GM21423 (cell line): ENCODE data around the gene DGKQ.

Experiments
- ATAC-seq: cut with Tn5 transposase; IDR thresholded peaks from one replicate; pipeline ENCODE4 v1.9.1; 2021; ENCODE audit warnings: mild to moderate bottlenecking, moderate library complexity; ENCODE audit not compliant: unreplicated experiment

DGKQ gene

DNA sequence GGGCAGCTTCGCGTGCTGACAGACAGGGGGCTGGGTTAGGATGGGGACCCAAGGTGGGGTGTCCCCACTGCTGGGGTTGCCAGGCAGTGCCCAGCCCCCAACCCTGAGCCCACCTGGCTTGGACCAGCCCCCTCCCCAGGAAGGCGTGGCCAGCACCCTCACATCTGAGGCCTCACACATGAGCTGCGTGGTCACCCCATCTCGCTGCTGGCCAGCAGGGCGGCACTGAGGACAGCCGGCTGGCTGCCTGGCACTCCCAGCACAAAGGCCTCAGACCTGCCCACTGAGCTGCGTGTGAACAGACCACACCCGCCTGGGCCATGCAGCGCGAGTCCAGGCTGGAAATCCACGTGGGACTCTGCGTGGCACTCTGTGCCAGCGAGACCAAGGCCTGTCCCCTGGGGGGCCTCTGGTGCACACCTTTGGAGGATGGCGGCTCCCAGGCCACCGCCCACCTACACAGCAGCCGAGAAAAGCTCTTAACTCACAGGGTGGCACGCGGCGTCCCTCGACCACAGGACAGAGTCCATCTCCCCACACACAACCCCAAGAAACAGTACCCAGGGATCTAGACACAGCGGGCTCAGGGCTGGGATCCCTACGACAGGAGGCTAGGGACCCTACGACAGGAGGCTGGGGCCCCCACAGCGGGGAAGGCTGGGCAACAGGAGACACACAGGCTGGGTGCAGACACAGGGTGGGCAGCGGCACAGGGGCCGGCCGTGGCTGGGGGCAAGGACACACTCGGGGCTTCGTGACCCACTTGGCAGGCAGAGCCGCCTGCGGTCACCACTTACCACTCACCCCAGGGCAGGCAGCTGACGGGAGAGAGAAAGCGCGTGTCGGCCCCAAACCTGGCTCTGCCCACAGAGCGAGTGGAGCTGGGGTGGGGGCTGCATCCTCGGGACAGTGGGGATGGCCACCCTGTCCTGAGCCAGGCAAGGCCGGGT is 9.8 kb downstream of the DGKQ start:
- ATAC-seq, result no peak

DNA sequence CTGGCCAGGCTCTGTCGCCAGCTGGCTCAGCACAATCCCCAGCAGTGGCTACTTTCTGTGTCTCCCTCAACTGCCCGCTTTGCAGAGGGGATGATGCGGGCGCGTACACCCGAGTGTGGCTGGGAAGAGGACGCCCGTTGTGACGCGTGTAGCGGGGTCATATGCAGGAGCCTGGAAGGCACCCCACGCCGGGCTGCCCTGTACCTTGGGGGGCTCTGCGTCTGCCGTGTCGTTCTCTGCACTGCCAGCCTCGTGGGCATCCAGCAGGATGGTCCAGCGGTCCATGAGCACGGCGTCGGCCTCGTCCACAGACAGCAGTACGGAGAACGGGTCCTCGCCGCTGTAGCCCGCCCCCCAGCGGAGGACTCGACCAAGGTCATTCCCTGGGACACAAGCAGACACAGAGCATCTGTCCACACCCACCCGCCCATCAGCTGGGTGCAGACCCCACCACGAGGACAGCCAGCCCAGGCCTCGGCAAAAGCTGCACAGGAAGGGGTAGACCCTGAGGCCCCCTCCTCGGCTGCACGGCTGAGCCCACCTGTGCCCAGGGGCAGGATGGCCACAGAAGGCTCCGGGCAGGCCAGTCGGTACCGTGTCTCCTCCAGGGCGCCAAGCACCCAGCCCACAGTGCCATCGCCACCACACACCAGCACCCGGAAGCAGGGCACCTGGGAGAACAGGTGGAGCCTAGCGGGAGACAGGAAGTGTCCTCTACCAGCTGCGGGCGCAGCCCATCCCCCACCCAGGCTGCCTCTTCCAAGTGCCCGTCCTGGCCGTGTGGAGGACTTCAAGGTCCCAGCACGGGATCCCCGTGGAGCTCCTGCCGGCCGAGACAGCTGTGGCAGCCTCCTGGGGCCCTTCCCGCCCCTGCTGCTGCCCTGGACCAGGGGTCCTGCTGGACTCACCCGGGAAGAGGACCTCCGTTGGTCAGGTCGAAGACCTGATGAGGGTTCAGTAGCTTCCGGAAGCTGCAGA is 10.8 kb downstream of the DGKQ start:
- ATAC-seq, result no peak

DNA sequence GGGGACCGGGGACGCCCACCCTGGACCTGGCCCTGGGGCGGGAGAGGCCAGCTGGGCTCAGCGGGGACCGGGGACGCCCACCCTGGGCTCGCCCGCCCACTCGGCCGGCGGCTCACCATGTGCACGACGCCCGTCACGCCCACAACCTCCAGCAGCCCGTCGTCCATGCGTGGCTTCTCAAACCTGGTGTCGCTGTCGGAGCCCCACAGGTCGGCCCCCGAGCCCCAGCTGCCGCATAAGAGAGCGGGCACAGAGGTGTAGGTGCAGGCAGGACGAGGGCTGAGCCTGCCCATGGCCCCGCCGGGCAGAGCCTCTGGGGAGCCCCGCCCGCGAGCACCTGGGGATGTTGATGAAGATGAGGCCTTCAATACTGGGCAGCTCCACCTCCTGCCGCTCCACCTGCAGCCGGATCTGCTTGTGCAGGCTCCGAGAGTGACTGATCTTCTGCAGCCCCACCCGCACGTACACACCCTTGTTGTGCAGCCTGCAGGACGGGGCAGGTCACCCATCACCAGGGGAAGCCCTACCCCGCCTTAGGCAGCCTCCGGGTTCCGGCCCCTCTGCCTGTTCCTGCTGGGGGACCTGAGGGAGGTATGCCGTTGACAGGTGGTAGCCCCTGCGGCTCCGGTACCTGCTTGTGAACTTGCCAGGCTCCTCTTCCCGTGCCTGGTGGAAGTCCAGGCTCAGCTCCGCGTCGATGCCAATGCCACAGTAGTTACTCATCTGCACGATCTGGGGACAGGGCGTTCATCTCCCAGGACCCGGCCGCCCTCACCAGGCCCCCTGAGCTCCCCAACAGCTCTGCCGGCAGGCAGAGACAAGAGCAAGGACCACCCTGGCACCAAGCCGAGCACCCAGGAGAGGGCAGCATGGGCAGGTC is 11.8 kb downstream of the DGKQ start:
- ATAC-seq, result no peak

DNA sequence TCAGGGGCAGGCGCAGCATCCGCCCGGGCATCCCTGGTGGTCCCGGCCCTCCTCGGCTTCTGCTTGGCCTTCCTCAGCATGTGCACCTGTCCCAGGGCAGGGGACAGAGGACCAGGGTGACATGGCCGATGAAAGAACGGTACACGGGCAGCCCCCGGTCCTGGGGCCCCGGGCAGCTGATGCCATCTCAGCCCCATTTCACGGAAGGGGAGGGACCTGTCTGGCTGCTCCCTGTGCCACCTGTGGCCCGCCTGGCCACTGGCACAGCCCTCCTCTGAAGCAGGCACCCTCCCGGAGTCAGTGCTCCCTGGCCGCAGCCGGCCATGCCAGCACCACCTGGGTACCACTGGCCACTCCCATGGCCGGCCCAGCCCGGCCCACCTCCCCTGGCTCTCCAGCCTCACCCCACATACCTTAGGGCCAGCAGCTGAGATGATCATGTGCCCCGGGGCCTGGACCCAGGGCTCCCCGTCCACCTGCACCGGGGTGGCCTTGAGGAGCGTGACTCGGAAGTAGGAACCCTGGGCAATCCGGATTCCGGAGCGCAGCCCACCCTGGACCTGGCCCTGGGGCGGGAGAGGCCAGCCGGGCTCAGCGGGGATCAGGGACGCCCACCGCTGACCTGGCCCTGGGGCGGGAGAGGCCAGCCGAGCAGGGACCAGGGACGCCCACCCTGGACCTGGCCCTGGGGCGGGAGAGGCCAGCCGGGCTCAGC is 12.6 kb downstream of the DGKQ start:
- no peak for ATAC-seq

DNA sequence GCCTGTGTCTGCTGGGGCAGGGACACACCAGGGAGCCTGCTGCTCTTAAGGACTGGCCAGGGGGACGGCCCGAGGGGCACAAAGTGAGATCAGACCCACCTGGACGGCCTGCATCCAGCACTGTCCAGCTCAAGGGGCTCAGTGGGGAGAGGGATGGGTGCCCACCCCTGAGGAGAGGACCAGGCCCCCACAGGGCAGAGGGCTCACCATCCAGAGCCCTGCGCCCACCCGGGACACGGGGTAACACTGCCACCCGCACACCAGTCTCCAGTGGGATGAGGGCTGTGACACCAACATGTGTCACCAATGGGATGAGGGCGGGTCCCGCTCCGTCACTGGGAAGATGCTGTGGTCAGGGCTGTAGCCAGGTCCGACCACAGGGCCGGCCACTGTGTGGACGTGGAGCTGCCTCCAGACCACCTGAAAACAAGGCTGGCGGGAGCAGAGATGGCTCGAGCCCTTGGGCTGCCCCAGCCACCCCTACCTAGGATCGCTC is 13.2 kb downstream of the DGKQ start:
- ATAC-seq, result no peak

DNA sequence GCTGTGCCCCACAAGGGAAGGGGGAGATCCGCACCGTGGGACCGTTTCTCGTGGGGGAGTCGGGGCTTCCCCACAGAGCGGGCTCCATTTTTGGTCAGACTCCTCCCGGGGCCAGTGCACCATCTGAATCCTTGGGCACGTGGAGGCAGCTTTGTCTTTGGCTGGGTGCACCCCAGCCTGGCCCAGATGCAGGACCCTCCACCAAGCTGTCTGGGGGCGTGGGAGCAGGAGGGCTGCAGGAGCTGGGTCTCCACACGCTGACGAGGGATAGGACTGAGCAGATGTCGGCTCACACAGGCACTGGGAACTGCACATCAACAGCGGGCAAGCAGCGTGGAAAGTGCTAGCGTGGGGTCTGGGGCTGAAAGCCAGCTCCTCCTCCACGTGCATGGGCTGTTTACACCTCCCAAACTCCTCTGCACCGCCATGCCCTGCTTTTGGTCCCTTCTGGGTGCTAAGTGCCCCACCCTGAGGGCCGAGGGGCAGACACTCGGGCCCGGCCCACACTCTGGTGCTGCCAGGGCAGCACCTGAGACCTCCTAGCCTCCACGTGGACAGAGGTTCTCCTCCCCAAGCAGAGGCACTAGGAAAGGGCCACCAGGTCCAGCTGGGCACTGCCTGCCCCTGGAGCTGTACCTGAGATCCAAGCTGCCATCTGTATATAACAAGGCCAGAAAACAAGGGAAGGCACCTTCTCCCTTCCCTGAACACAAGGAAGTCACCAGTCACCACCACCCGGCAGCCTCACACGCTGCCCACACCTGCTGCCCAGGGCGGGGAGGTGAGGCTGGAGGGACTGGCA is 13.8 kb downstream of the DGKQ start:
- no peak for ATAC-seq

DNA sequence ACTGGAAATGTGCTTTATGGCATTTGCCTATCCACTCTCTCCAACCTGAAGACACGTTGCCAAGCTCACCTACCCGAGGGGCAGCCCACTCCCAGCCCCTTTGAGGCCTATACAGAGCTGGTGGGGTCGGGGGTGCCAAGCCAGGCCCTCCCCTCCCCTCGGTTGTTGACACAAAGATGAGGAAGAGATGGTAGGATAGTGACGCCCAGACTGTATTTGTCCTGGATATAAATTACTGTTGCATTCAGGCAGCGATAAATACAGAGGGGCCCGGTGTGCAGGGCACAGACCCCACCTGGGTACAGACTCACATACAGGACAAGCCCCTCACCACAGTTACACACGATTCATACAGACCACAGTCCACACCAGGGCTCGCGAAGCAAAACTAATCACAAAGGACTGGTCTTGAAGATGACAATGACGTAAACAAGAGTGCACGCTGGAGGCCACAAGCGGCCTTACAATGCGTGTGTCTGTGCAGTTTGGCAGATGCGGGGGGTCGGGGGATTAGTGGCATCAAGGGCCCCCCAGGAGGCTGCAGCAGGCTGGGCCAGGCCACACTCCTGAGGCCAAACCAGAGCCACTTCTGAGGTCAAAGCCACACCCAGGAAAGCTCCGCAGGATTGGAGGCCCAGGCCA is 14.6 kb downstream of the DGKQ start:
- ATAC-seq, result no peak

DNA sequence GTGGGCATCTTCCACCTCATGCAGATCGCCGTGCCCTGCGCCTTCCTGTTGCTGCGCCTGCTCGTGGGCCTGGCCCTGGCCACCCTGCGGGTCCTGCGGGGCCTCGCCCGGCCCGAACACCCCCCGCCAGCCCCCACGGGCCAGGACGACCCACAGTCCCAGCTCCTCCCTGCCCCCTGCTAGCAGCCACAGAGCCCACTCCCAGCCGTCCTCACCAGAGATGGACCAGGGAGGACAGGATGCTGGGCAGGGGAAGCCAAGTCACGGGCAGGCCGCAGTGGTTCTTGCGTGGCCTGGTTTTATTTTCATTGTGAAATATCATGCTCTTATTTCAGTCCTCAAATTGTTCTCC is 15.1 kb downstream of the DGKQ start:
- ATAC-seq, result no peak

DNA sequence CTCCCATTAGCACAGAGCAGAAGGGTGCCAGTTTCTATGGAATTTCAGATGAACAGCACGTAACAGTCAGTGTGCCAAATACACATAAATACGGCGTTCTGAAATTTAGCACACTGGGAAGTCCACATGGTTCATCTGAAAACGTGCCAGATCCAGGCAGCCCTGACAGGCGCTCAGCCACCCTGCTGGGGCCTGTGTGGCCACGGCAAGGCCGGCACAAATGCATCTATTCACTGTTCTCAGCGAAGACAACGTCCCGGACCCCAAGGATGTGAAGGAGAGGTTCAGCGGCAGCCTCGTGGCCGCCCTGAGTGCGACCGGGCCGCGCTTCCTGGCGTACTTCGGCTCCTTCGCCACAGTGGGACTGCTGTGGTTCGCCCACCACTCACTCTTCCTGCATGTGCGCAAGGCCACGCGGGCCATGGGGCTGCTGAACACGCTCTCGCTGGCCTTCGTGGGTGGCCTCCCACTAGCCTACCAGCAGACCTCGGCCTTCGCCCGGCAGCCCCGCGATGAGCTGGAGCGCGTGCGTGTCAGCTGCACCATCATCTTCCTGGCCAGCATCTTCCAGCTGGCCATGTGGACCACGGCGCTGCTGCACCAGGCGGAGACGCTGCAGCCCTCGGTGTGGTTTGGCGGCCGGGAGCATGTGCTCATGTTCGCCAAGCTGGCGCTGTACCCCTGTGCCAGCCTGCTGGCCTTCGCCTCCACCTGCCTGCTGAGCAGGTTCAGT is 15.6 kb downstream of the DGKQ start:
- ATAC-seq, result no peak

DNA sequence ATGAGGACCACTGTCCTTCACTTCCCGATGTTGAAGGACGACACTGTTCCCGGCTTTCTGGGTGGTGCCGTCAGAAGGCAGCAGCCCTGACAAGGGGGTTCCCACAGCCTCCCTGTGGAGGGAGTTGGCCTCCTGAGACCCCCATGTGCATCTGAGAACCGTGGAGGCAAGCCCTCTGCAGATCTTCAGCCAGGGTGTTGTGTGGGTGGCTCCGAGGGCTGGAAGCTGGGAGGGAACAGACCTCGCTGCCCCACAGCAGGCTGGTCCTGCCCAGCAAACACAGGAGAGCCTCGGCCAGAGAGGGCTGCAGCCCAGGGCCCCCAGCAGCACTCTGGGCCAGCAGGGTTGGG is 16.2 kb downstream of the DGKQ start:
- no peak for ATAC-seq

DNA sequence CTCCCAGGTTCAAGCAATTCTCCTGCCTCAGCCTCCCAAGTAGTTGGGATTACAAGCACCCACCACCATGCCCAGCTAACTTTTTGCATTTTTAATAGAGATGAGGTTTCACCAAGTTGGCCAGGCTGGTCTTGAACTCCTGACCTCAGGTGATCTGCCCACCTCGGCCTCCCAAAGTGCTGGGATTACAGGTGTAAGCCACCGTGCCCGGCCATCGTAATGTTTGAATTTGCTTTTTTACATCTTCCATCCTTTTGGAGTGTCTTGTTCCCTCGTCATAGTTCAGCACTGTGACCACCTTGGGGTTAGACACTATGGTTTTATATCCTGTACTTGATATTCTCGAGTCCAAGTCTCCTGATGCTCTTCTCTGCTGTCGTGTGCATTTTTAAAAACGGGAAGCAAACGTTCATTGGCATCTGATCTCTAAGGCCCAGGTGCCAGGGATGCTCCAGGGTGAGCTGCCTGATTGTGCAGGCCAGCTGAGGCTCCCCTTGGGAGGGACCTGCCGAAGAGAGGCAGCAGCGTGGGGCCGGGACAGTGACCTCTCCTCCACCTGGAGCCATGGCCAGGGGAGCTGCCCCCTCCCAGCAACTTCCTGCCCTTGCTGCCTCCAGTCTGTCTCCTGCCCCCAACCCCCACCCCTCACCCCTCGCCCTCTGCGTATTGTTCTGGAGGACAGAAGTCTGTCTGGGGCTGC is 16.7 kb downstream of the DGKQ start:
- no peak for ATAC-seq

DNA sequence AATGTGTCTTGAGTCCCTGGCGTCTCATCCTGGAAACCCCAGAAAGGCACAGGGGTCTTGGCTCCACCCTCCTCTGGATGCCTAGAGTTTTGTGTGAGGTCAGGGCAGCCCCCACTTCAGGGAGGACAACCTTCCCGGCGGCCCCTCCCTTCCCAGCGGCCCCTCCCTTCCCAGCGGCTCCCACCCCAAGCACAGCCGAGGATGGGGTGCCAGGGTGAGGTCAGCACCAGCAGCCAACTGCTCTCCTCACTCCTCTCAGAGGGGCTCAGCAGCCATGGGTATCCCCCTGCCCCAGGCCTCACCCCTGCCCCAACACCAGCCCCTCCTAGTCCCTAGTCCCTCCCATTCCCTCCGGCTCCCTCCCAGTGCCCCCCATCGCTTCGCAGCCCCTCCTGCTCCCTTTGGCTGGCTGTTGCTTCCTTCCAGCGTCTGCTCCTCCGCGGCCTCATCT is 17.4 kb downstream of the DGKQ start:
- no peak for ATAC-seq

DNA sequence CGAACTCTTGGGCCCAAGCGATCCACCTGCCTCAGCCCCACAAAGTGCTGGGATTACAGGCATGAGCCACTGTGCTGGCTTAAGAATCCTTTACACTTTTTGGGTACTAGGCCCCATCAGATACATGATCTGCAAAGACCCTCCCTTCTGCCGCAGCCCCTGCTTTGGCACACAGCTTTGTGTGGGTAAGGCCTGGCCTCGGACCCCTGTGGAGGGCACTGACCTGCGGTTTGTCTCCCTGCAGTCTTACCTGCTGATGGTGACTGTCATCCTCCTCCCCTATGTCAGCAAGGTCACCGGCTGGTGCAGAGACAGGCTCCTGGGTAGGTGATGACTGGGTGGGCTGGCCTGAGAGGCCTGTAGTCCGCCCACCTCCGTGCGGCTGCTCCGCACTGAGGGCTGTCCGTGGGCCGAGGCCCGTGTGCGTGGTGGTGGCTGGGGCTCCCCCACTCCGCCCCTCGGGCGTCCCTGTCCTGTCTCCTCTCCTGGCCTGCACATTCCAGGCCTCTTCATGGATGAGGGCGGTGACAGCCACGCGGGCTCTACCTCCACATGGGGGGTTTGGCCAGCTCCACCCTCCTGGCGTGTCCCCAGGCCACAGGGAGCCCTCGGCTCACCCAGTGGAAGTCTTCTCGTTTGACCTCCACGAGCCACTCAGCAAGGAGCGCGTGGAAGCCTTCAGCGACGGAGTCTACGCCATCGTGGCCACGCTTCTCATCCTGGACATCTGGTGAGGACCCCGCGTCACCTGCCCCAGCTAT is 18.0 kb downstream of the DGKQ start:
- ATAC-seq, result no peak

DNA sequence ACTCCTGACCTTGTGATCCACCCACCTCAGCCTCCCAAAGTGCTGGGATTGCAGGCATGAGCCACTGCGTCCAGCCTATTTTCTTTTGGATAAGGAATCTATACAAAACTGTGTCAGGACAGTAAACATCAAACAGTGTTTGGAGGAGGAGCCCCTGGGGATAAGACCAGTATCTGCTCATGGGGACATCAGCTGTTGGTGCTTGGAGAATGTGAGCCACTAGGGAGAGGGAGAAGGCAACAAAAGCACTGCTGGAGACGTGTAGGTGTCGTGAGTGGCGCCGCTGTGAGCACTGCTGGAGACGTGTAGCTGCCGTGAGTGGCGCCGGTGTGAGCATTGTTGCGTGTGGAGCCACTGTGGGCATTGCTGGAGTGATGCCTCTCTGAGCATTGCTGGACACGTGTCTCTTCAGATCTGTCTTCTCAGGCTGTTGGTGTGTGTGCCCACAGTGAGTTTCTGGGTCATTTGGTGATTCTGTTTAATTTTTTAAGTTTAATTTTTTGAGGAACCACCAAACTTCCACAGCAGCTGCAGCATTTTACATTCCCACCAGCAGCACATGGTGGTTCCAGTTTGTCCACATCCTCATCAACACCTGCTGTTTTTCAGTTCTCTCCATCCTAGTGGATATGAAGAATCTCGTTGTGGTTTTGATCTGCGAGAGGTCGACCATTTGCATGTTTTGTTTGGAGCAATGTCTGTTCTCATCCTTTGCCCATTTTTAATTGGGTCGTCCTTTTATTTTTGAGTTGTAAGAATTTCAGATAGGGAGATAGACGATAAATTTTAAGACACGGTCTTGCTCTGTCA is 19.0 kb downstream of the DGKQ start:
- ATAC-seq, result no peak

DNA sequence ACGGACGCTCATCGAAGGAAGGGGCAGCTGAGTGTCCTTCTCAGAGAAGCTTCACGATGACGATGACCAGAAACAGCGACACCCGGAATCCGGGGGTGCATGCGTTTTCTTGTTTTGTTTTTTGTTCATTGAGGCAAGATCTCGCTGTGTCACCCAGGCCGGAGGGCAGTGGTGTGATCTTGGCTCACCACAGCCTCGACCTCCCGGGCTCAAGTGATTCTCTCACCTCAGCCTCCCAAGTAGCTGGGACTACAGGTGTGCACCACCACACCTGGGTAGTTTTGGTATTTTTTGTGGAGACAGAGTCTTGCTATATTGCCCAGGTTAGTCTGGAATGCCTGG is 19.8 kb downstream of the DGKQ start:
- ATAC-seq, result no peak
